OCI-LY3 (cell line): Measurements from ENCODE around the gene MSI2.

ENCODE experiments used
- EZH2phosphoT487 ChIP-seq: fragments of 200-600 bp; shearing (Covaris generic); IDR thresholded peaks from 2 replicates; pipeline ENCODE4 v1.6.1; 2018; ENCODE audit warnings: antibody characterized with exemption, mixed run types, low read depth
- TF ChIP-seq, protein P1 (sequence below): fragments of 200-600, 300-600 bp; sonication (generic); IDR thresholded peaks from 2 replicates; pipeline ENCODE4 v1.5.1; 2014; ENCODE audit warnings: antibody characterized with exemption, low read length, low read depth

DNA sequence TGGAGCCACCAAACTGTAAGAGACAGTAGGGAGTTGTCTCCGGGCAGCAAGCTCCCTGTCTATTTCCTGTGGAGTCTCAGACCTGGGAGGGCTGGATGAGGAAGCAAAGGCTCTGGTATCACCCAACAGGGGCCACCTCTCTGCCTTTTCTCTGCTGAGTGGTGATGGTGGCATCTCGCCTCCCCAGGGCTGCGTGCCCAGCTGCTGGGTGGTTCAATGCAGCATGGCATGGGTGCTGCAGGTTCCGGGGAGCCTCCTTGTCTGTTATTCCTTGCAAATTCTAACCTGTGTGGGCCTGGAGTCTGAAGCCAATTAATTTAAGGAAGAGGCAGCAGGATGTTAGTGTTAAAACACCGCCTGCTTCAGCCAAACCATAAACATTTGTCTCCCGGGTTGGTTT lies 410.6 kb downstream of the MSI2 start:
- TF ChIP-seq, protein P1, sequence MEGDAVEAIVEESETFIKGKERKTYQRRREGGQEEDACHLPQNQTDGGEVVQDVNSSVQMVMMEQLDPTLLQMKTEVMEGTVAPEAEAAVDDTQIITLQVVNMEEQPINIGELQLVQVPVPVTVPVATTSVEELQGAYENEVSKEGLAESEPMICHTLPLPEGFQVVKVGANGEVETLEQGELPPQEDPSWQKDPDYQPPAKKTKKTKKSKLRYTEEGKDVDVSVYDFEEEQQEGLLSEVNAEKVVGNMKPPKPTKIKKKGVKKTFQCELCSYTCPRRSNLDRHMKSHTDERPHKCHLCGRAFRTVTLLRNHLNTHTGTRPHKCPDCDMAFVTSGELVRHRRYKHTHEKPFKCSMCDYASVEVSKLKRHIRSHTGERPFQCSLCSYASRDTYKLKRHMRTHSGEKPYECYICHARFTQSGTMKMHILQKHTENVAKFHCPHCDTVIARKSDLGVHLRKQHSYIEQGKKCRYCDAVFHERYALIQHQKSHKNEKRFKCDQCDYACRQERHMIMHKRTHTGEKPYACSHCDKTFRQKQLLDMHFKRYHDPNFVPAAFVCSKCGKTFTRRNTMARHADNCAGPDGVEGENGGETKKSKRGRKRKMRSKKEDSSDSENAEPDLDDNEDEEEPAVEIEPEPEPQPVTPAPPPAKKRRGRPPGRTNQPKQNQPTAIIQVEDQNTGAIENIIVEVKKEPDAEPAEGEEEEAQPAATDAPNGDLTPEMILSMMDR: no peak
- TF ChIP-seq EZH2phosphoT487: no peak
